CD4-positive, alpha-beta T cell treated with Interleukin-17A for 4 hours (primary cell): ENCODE results near the gene FUZ.
"Not testable (repeated sequence)": the region's sequence is repeated elsewhere in the genome, so short reads cannot be mapped to it uniquely, and the experiment has no call there.

Experiments
- DNase-seq: peaks from one replicate; pipeline ENCODE4 v3.0.0-alpha.2; 2020; ENCODE audit warnings: mixed read lengths

The FUZ gene

DNA sequence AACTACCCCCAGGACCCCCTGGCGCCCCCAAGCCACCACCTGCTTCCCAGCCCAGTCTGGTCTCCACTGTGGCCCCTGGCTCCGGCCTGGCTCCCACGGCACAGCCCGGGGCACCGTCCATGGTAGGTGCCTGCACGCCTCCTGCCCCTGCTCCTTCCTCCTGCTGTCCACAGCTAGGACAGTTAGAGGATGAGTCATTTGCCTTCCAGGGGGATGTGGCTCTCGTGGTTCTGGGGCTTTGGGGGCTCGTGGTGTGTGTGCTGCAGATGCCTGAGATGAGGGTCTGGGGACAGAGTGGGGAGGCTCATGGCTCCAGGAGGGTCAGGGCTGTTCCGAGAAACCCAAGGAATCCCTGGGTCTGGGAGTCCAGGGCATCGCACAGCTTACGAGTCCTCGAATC lies 17.7 kb upstream of the FUZ start:
- no peak for DNase-seq

DNA sequence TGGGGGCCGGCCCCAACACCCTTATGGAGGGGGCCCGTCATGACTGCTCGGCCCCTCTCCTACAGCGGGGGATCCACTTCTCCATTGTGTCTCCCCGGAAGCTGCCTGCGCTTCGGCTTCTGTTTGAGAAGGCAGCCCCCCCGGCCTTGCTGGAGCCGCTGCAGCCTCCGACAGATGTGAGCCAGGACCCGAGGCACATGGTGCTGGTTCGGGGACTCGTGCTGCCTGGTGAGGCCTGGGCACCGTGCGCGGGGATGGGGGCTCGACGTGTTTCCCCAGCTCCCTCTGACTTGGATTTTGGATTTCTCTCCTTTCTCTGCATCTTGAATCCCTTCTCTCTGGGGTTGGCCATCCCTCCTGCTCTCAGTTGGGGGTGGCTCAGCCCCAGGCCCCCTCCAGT lies 16.6 kb upstream of the FUZ start:
- no peak for DNase-seq

DNA sequence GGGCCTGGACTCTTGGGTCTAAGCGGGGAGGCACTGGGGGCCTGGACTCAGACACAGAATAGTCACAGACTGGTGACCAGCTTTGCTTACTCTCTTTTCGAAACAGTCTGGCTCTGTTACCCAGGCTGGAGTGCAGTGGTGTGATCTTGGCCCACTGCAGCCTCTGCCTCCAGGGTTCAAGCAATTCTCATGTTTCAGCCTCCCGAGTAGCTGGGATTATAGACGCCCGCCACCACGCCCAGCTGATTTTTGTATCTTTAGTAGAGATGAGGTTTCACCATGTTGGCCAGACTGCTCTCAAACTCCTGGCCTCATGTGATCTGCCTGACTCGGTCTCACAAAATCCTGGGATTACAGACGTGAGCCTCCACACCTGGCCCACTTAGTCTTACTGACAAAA lies 16.1 kb upstream of the FUZ start:
- no peak for DNase-seq

DNA sequence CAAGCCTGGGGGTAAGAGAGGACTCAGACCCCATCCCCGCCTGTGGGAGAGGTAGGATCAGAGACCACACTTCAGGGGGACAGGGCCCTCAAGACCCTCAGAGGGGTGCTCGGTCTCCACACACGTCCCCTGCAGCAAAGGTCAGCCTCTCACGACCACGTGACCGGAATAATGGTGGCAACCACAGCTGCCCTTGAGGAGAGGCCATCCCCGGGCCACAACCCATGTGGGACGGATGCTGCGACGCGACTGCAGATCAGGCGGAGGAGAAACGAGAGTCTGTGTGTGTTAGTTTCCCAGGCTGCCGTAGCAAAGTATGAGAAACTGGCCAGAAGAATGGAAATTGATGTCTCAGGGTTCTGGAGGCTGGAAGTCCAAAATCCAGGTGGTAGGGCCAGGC lies 13.9 kb upstream of the FUZ start:
- no peak for DNase-seq

DNA sequence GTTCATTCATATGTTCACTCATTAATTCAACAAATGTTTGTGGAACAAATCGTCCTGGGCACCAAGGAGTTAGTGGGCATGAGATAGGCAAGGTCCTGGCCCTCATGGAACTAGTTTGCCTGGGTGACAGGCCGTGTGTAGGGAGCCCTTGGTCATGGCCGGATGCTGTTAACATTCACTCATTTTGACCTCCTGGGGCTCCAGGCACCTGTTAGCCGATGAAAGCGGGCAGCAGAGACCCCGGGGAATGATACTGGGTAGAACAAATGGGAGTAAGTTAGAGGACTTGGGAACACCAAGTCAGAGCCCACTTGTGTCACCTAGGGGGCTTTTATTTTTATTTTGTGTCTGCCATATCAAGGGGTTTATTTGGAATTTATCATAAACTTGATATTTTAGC lies 11.6 kb upstream of the FUZ start:
- no peak for DNase-seq

DNA sequence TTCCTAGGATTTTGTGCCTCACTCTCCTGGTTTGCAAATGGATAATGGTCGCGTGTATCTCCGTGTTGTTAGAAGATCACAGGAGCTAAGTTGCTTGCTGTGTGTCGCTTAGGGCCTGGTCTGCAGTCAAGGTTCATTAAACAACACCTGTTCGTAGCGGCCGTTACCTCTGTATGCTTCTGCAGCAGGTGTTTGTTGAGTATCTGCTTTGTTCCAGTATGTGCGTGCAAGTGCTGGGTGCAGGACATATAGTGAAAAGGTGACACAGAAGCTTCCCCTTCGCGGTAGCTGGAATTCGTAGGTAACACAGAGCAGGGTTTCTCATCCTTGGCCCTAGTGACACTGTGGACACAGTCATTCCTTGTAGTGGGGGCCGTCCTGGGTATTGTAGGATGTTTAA lies 10.4 kb upstream of the FUZ start:
- DNase-seq: no peak

DNA sequence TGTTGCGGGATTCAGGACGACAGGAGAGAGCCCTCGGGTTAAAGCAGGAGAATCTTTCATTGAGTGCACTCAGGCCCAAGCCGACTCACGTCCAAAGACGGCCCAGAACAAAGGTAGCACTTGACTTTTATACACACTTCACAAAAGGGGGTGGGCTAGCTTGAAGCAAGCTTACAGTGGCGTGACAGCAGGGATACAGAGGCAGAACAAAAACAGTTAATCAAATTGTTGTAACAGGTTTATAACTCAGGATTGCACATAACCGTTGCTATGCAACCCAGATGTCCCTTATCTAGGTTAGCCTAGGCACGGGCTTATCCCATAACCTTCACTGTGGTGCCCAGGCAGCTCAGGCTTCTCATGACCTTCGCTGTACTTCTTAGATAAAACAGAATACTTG lies 7.0 kb upstream of the FUZ start:
- DNase-seq: no peak

DNA sequence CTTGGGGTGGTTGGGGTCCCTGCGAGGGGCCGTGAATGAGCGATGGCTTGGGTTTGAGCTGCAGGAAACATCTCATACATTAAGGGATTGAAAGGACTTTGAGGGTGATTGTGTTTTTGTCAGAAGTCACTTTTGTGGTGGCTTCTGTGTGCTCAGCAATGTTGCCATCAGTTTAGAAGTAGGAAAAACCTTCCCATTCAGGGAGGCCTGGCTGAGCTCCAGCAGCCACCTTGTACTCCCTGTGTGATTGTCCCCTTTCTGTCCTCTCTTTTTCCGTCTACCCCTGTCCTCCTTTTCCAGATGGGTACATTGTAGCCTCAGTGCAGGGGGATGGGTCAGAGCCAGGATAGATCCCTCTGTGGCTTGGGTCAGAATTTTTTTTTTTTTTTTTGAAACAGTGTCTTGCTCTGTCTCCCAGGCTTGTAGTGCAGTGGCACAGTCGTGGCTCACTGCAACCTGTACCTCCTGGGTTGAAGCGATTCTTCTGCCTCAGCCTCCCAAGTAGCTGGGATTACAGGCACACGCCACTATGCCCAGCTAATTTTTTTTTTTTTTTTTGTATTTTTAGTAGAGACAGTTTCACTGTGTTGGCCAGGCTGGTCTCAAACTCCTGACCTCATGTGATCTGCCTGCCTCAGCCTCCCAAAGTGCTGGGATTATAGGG lies 6.5 kb upstream of the FUZ start:
- DNase-seq: not testable (repeated sequence)

DNA sequence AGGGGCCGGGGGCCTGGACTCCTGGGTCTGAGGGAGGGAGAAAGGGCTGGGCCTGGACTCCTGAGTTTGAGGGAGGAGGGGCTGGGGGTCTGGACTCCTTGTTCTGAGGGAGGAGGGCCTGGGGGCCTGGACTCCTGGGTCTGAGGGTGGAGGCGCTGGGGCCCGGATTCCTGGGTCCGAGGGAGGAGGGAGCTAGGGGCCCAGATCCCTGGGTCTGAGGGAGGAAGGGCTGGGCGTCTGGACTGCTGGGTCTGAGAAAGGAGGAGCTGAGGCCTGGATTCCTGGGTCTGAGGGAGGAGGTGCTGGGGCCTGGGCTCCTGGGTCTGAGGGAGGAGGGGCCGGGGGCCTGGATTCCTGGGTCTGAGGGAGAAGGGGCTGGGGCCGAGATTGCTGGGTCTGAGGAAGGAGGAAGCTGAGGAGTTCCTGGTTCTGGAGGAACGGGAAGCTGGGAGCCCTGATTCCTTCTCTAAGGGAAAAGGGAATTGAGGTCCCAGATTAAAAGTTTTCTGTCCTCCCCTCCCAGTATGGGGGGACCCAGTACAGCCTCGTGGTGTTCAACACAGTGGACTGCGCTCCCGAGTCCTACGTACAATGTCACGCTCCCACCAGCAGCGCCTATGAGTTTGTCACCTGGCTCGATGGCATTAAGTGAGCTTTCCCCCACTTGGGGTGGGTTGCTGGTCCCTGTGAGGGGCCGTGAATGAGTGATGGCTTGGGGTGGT lies 5.7 kb upstream of the FUZ start:
- DNase-seq: no peak

DNA sequence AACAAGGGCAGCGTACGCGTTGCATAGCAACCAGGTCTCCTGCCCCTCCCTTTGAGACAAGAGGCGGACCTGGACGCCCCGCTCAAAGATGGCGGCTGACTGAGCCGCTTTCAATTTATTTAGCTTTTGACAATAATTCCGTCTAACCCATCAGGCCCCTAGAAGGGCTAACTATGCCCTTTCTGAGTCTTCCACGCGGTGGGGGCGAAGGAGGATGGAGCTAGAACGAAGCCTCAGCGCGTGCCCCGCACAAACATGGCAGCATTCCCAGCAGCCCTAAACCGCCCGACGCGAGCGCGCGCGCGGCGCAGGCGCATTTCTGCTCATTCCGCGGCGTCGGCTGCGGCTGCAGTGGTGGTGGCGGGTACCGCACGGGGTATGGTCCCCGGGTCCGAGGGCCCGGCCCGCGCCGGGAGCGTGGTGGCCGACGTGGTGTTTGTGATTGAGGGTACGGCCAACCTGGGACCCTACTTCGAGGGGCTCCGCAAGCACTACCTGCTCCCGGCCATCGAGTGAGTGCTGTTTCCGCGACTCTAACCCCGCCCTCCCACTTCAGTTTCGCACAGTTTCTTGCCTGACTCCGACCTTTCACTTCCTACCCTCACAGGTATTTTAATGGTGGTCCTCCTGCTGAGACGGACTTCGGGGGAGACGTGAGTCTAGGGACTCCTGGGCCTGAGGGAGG lies 5.0 kb upstream of the FUZ start, which contains the start of gene MED25:
Gene MED25 (plus strand): TSS at position 326 of the 685 bp plus-strand sequence. CDS start 53 bp downstream, at position 379.
- peak; percentile 89 for DNase-seq

DNA sequence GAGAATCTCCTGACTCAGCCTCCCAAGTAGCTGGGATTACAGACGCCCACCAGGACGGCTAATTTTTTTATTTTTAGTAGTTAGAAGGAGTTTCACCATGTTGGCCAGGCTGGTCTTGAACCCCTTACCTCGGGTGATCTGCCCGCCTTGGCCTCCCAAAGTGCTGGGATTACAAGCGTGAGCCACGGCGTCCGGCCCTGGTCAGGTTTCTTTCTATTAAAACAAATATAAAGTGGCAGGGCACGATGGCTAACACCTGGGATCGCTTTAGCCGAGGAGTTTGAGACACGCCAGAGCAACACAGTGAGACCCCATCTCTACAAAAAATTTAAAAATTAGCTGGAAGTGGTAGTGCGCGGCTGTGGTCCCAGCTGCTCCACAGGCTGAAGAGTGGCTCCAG lies 3.5 kb upstream of the FUZ start:
- DNase-seq: no peak

DNA sequence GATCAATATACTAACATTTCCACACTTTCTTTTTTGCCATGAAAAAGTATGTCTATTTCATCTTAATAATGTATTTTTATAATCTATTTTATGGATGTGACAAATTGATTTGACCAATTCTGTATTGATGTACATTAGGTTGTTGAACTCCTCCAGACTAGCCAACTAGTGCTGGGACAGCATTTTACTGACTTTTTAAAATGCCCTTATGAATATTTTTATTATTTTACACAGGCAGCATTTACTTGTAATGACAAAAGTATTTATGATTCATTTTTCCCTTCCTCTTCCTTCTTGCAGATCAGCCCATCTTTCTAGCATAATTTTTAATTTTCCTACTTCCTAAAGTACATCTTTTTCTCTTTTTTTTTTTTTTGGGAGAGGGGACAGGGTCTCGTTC lies 918 bp upstream of the FUZ start:
- DNase-seq: no peak

DNA sequence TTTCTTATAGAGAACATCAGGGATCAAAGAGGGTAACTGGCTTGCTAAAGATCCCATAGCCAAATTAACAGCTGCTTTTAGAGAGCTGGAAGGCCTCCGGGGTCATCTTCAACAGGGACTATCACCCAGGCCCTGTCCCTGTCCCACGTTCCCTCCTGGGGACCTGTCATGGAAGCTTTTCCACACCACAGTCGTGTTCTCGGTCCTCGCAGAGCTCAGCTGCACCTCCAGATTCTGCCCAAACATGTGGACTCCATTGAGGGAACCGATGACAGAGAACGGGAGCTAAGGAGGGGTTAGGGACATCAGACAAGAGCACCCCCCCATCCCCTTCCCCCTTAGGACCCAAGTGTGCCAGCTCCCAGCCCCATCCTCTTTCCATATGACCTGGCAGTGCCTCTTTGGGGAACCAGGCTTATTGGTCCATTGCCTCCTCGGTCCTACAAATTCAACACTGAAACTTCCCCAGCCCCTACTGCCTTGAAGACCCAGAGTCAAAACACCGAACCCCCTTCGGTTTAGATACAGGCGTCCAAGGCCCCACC lies 568 bp downstream of the FUZ start:
- no peak for DNase-seq

DNA sequence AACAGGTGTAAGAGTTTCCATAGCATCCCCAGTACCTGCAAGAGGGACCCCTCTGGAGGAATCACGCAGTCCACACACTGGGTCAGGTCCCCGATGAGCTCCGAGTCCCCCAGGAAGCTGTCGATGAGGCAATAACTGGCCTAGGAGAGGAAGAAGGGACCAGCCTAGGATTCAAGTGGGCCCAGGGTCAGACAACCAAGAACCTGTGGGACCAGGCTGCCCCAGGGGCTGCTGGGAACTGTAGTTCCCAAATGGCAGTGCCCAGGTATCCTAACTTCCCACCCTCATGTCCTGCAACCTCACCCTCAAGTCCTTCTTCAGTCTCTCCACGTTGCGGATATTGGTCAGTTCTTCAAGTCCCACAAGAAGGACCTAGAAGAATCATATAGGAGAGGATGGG lies 1.8 kb downstream of the FUZ start:
- no peak for DNase-seq

DNA sequence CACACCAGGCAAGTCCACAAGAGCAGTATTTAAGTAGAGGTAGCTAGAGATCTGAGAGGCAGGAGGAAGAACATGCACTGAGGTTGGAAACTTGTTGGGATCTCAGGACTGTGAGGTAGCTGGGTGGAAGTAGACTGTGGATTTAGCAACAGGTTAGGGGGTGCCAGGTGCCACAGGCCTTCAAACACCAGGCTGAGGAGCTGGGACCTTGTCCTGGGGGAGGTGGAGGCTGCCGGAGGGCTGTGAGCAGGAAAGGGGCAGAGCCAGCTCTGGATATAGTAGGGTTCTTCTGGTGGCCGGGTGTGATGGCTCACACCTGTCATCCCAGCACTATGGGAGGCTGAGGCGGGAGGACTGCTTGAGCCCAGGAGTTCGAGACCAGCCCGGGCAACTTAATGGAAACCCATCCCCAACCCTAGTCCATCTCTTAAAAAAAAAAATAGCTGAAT lies 3.1 kb downstream of the FUZ start:
- DNase-seq: no peak

DNA sequence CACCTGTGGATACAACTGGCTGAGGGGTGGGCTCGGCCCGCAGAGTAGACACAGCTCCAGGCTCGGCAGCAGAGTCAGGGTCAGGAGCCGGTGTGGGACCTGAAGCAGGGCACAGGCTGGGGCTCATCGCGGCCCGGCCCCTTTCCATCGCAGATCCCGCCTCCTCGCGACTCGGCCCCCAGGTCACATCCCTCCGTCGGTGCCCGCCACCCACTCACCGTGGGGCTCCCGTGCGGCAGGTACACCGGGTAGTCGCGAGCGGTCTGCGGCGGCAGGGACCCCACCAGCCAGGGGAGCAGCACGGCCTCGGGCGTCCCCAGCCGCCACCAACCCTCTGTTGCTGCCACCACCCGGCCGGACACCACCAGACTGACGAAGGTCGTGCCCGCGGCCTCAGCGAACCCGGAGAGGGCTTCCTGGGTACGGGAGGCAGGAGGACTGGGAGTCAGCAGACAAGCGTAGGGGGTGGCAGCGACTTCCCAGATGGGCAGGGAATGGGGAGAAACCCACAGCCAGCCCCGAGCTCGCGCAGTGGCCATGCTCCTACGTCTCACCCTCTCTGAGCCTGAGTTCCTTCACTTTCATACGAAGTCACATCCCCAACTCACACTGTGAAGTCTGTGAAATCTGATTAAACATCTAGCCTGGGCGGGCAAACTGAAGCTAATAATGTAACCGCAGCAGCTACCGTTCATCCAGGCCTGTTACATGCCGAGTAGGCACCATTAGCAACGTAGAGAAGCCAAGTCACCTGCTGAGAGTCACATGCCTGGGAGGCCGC lies 3.7 kb downstream of the FUZ start:
- DNase-seq: peak; percentile 68

DNA sequence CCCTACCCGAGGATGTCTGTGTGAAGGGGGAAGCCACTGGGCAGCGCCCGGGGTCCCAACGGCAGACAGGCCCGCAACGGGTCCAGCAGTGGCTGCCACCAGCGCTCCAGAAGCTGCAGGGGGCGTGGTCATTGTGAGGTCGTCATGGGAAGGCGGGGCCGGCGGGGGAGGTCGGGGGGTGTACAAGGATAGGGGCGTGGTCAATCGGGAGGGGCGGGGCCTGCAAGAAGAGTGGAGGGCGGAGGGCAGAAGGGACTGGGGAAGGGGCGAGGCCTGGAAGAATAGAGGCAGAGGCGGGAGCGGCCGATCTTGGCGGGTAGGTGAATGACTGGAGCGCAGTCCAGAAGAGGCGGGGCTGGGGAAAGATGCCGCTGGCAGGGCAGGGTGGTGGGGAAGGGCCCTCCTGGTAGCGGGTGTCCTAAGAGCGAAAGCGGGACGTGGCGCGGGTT lies 4.4 kb downstream of the FUZ start:
- peak; percentile 96 for DNase-seq

DNA sequence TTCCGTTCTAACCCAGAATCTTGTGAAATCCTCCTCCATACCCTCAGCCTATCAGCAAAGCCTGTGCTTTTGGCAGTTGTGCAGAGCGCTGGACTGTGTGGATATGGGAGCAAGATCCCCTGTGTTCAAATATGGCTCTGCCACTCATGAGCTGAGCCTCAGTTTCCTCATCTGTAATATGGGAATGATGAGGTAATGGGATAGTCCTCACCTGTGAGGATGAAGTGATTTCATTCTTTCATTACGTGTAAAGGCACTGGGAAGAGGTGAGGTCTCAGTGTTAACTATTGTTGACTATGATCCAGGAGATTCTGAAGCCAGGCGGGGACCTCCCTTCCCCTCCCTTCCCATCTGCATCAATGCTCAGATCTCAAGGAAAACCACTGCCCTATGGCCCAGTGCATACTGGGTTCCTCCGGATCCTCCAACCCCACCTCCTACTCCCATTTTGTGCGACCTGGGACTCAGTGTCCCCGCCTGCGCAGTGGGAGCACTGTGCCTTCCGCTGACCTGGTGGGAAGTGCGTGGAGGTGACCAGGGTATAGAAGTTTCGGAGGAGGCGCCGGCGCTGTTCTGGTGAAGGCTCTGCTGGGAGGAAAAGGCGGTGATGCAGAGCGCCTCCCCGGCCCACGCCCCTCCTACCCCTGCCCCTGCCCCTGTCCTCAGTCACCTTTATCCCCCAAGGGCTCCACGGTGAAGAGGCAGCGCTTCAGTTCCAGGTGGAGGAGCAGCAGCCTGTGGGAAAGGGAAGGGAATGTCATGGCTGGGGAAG lies 5.0 kb downstream of the FUZ start:
- DNase-seq: no peak

DNA sequence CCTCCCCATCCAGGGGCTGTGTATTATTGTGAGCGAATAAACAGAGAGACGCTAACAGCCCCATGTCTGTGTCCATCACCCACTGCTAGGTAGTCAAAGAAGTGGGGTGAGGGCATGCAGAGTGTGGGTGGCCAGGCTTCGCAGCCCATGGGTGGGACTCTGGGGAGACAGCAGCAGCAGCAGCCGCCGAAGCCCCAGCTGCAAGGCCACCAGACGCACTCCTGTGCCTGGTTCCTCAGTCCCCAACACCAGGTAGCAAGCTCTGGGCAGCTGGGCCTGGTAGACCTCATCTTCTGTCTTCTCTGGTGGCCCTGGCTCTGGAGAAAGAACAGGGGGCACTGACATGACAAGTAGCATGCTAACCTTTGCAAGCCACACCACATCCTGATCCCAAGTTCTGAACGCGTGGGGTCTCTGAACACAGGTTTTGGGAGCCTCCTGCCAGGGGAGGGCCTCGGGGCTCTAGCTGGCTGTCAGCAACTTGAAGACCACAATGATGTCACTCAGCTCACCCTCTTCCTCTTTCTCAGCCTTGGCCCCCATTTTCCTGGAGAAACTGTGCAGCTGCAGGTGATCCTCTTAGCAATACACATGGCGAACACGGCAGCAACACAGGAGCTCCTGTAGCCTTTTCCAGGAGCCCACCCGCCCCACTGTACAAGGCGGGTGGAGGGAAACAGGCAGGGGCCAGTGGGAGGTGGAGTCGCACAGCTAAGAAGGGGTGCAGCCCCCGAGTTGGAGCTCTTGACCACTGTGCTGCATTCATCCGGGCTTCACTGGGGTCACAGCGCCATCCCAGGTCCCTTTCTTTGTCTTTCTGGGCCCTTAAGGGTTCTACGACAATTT lies 5.8 kb downstream of the FUZ start:
- no peak for DNase-seq

DNA sequence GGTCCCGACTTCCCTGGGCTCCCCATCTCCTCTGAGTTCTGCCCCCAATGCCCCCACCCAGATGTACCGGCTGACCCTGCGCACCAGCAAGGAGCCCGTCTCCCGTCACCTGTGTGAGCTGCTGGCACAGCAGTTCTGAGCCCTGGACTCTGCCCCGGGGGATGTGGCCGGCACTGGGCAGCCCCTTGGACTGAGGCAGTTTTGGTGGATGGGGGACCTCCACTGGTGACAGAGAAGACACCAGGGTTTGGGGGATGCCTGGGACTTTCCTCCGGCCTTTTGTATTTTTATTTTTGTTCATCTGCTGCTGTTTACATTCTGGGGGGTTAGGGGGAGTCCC lies 6.5 kb downstream of the FUZ start:
- no peak for DNase-seq
